Keratinocyte (primary cell): ENCODE measurements around the gene MAPKAPK3. TPM values are rescaled to one million over a fixed set of nuclear protein-coding genes. Genes with fewer than 3 reads are reported as not detected.

Source experiments
- DNase-seq: peaks from one replicate; pipeline ENCODE4 v3.0.0-alpha.2; 2011; ENCODE audit warnings: low read depth, missing footprints, low spot score
- FAIRE-seq: peaks from 2 replicates; lab custom pipeline; 2011; peaks lifted over from hg19 to GRCh38; lab: Jason Lieb, UNC
- H2AFZ ChIP-seq: 2 replicates; pipeline ENCODE4 v1.6.0; 2012; ENCODE audit warnings: low read length, control low read depth, inconsistent platforms; ENCODE audit not compliant: control insufficient read depth
- H3K27ac ChIP-seq: 2 replicates; pipeline ENCODE4 v1.5.1; 2011; ENCODE audit warnings: low read length; ENCODE audit not compliant: control insufficient read depth, insufficient read depth
- H3K27me3 ChIP-seq: 3 replicates; pipeline ENCODE4 v1.6.0; 2011; ENCODE audit warnings: low read length; ENCODE audit not compliant: control insufficient read depth, insufficient read depth; ENCODE audit errors: extremely low read depth
- H3K36me3 ChIP-seq, 2 experiments: 2 replicates in 1 of 2; 3 replicates in 1 of 2; pipeline ENCODE4 v1.5.1; 2011; ENCODE audit warnings: low read length in 2 of 2, mild to moderate bottlenecking in 1 of 2; ENCODE audit not compliant: control insufficient read depth in 2 of 2, insufficient read depth in 2 of 2; ENCODE audit errors: extremely low read depth in 1 of 2
- H3K4me1 ChIP-seq: 3 replicates; pipeline ENCODE4 v1.5.1; 2011; ENCODE audit warnings: low read length; ENCODE audit not compliant: control insufficient read depth, insufficient read depth; ENCODE audit errors: extremely low read depth
- H3K4me2 ChIP-seq: 3 replicates; pipeline ENCODE4 v1.6.0; 2011; ENCODE audit warnings: low read depth, low read length; ENCODE audit not compliant: control insufficient read depth, insufficient read depth; ENCODE audit errors: extremely low read depth
- H3K4me3 ChIP-seq, 3 experiments: fragments of 200-600 bp in 1 of 3; sonication (generic) in 1 of 3; 2 replicates in 2 of 3; 3 replicates in 1 of 3; pipeline ENCODE4 v1.5.1; 2011 to 2016; ENCODE audit warnings: low read length in 3 of 3, mild to moderate bottlenecking in 3 of 3, control low read depth in 2 of 3, inconsistent platforms in 1 of 3, low read depth in 1 of 3, mixed read lengths in 1 of 3, mixed run types in 1 of 3, moderate library complexity in 1 of 3; ENCODE audit not compliant: control insufficient read depth in 2 of 3, insufficient read depth in 2 of 3; ENCODE audit errors: extremely low read depth in 1 of 3
- H3K79me2 ChIP-seq: 2 replicates; pipeline ENCODE4 v1.6.0; 2012; ENCODE audit warnings: low read length; ENCODE audit not compliant: control insufficient read depth, insufficient read depth
- H3K9ac ChIP-seq: 3 replicates; pipeline ENCODE4 v1.6.0; 2011; ENCODE audit warnings: low read length; ENCODE audit not compliant: control insufficient read depth, insufficient read depth; ENCODE audit errors: extremely low read depth
- H3K9me1 ChIP-seq: 3 replicates; pipeline ENCODE4 v1.6.0; 2011; ENCODE audit warnings: low read length; ENCODE audit not compliant: control insufficient read depth, insufficient read depth; ENCODE audit errors: extremely low read depth
- H3K9me3 ChIP-seq: 2 replicates; pipeline ENCODE4 v1.5.1; 2012; ENCODE audit warnings: low read depth, low read length; ENCODE audit not compliant: control insufficient read depth
- H4K20me1 ChIP-seq: 3 replicates; pipeline ENCODE4 v1.6.0; 2011; ENCODE audit warnings: low read length; ENCODE audit not compliant: control insufficient read depth, insufficient read depth; ENCODE audit errors: extremely low read depth
- CTCF ChIP-seq, 3 experiments: IDR thresholded peaks in 1 of 3; conservative IDR thresholded peaks in 1 of 3; optimal IDR thresholded peaks in 1 of 3; 2 replicates in 2 of 3; 3 replicates in 1 of 3; pipeline versions ENCODE3 to v1.5.1; 2011; ENCODE audit warnings: low read length in 3 of 3, mild to moderate bottlenecking in 3 of 3, moderate library complexity in 2 of 3, control low read depth in 1 of 3, inconsistent platforms in 1 of 3; ENCODE audit not compliant: insufficient read depth in 2 of 3; ENCODE audit errors: extremely low read depth in 1 of 3
- EZH2 ChIP-seq: IDR thresholded peaks from one replicate; pipeline ENCODE4 v1.6.1; 2012; ENCODE audit warnings: inconsistent platforms, mild to moderate bottlenecking, low read length, moderate library complexity
- dilution Hi-C: fragments of 300-500 bp; cut with MboI; formaldehyde crosslinking; loops from one replicate; pipeline ENCODE4 v1.7.0; 2020; ENCODE audit warnings: low sequenced_read_pairs; ENCODE audit not compliant: extremely low pct_ligation_motif_present
- polyA plus RNA-seq, 5 experiments: library from polyadenylated mRNA; depleted of rRNA in 3 of 5; stranded (reverse) in 3 of 5; stranded (forward) in 1 of 5; unstranded in 1 of 5; fragments of >200 nt; gene quantifications; 1 replicate in 1 of 5; 2 replicates in 3 of 5; 3 replicates in 1 of 5; pipeline versions ENCODE4 v1.2.1 to v1.2.3, GENCODE V29; 2011 to 2012; ENCODE audit warnings: missing spikeins in 2 of 5, low read depth in 1 of 5, low replicate concordance in 1 of 5

MAPKAPK3 gene
- polyA plus RNA-seq, 1 donor (not counting 4 experiments of a cell fraction or from before 2014, with no cell fraction given), result 134 TPM

DNA sequence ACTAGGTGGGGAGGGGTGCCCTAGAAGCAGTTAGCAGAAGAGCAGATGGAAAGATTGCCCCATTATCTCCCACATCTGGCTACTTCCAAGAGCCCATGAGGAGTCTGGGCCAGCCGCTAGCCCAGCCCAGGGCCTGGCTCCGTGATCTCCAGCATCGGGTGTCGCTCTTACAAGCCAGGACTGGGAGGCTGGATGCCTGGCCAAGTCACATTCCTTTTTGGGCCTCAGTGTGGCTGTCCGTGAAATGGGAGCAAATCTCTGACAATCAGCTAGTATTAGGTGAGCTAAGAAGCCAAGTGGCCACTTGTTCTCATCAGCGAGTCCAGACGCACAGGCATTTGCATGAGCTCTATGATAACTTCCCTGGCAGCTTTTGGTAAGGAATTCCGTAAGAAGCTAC is 34.5 kb downstream of the MAPKAPK3 start:
- no peaks in the 10 kb centered on the region for H3K9me3 ChIP-seq
- H3K27me3 ChIP-seq, result no peaks in the 10 kb centered on the region
- no peak overlapping the region for H3K4me2 ChIP-seq
- no peak overlapping the region for H3K4me3 ChIP-seq
- H3K27ac ChIP-seq, result no peak overlapping the region
- no peak for FAIRE-seq
- no peak for DNase-seq
- TF ChIP-seq CTCF (optimal IDR thresholded peaks at IDR 0.05 in 1 of 3, IDR thresholded peaks at IDR 0.05 in 1 of 3, conservative IDR thresholded peaks at IDR 0.05 in 1 of 3; ENCODE audit: extremely low read depth in 1 of 3, insufficient read depth in 2 of 3, low read length in 3 of 3) (no peak), EZH2 (no peak)
- H3K9ac ChIP-seq, result no peak overlapping the region
- no peaks in the 10 kb centered on the region for H3K9me1 ChIP-seq
- H2AFZ ChIP-seq, result no peak overlapping the region
- H4K20me1 ChIP-seq, result no peaks in the 10 kb centered on the region
- peaks cover 5% of the 10 kb centered on the region for H3K4me1 ChIP-seq
- dilution Hi-C loops, result no loop called here
- H3K36me3 ChIP-seq, result peaks cover 13 to 17% of the 10 kb centered on the region in 2 experiments
- no peaks in the 10 kb centered on the region for H3K79me2 ChIP-seq

GRCh38 chr3:50651920-50652529 is 35.1 kb downstream of the MAPKAPK3 start:
- FAIRE-seq (no peak), DNase-seq (no peak)
- Histone ChIP-seq H3K79me2 (no peaks in the 10 kb centered on the region), H3K9me1 (no peaks in the 10 kb centered on the region), H4K20me1 (no peaks in the 10 kb centered on the region), H3K36me3 (peaks cover 12% of the 10 kb centered on the region in 2 experiments), H3K4me2 (no peak overlapping the region), H3K4me3 (no peak overlapping the region), H2AFZ (no peak overlapping the region), H3K27me3 (no peaks in the 10 kb centered on the region), H3K27ac (no peak overlapping the region), H3K9ac (no peak overlapping the region), H3K4me1 (peaks cover 5% of the 10 kb centered on the region), H3K9me3 (no peaks in the 10 kb centered on the region)
- dilution Hi-C loops, result no loop called here
- TF ChIP-seq EZH2, result no peak
- no peak for TF ChIP-seq CTCF (optimal IDR thresholded peaks at IDR 0.05 in 1 of 3, IDR thresholded peaks at IDR 0.05 in 1 of 3, conservative IDR thresholded peaks at IDR 0.05 in 1 of 3; ENCODE audit: extremely low read depth in 1 of 3, insufficient read depth in 2 of 3, low read length in 3 of 3)
